Hematopoietic multipotent progenitor cell treated with erythropoietin and hydrocortisone succinate and interleukin-3 and kit ligand, for 4 days (in vitro differentiated cells): ENCODE measurements around the gene SGCD.

ENCODE experiments used
- DNase-seq: peaks from one replicate; pipeline ENCODE4 v3.0.0-alpha.2; 2015

The SGCD gene

DNA sequence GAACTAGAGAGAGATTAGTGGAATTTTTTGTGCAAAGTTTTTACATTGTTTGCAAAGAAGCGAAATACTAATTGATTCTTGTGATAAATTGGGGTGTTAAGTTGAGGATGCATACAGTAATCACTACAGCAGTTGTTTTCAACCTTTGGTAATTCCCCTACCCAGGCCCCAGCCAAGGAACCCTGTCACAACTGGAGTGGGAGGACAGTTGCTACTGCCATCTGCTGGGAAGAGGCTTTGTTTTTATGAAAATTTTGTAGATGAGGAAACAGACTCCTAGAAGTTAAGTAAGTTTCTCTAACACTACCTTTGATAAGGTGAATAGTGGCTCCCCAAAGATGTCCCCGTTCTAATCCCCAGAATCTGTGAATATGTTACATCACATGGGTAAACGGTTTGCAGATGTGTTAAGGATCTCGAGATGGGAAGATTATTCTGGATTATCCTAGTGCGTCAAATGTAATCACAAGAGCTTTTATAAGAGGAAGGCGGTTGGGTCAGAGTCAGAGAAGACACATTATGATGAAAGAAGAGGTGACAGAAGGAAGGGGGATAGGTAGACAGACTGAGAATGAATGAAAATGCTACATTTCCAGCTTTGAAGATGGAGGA is 489.1 kb downstream of the SGCD start:
- DNase-seq: peak; percentile 37
